Ascending aorta (tissue), 2 donors: ENCODE data around the gene CACNA2D3. TPM values are rescaled to one million over a fixed set of nuclear protein-coding genes. Genes with fewer than 3 reads are reported as not detected.

ENCODE experiments used
- DNase-seq, 2 donors: peaks; one replicate each; pipeline ENCODE4 v3.0.0-alpha.2; 2019; ENCODE audit warnings: low spot score in 2 of 2
- H3K27ac ChIP-seq, 2 donors: fragments of 200-600 bp; sonication (generic); one replicate each; pipeline ENCODE4 v1.5.1; 2016 to 2017; ENCODE audit warnings: mild to moderate bottlenecking in 1 of 2
- H3K27me3 ChIP-seq: fragments of 200-600 bp; sonication (generic); one replicate; pipeline ENCODE4 v1.5.1; 2017
- H3K36me3 ChIP-seq, 2 donors: fragments of 200-600 bp; sonication (generic); one replicate each; pipeline ENCODE4 v1.5.1; 2016
- H3K4me1 ChIP-seq, 2 donors: fragments of 200-600 bp; sonication (generic); one replicate each; pipeline ENCODE4 v1.5.1; 2016 to 2017; ENCODE audit warnings: mild to moderate bottlenecking in 1 of 2
- H3K4me3 ChIP-seq, 2 donors: fragments of 200-600 bp; sonication (generic); one replicate each; pipeline ENCODE4 v1.5.1; 2016 to 2017; ENCODE audit warnings: mild to moderate bottlenecking in 1 of 2
- H3K9me3 ChIP-seq, 2 donors: fragments of 200-600 bp; sonication (generic); one replicate each; pipeline ENCODE4 v1.5.1; 2016
- intact Hi-C: fragments of 100-400 bp; cut with DNase I; formaldehyde crosslinking; loops from one replicate; pipeline ENCODE4 v1.15.1; 2023
- total RNA-seq: library from RNA; depleted of rRNA; stranded (reverse); fragments of >200 nt; gene quantifications from one replicate; pipeline ENCODE4 v1.1.0, GENCODE V29; 2016
- TF ChIP-seq, protein P1 (sequence below), 3 experiments: fragments of 200-600 bp in 2 of 3; fragments of 450-650 bp in 1 of 3; sonication (generic) in 2 of 3; IDR thresholded peaks; one replicate each; pipeline ENCODE4 v1.5.1; 2016 to 2019; ENCODE audit warnings: antibody characterized with exemption in 3 of 3, mild to moderate bottlenecking in 1 of 3, moderate library complexity in 1 of 3

CACNA2D3 gene
- total RNA-seq, 1 donor from 2014 or later, result not detected

DNA sequence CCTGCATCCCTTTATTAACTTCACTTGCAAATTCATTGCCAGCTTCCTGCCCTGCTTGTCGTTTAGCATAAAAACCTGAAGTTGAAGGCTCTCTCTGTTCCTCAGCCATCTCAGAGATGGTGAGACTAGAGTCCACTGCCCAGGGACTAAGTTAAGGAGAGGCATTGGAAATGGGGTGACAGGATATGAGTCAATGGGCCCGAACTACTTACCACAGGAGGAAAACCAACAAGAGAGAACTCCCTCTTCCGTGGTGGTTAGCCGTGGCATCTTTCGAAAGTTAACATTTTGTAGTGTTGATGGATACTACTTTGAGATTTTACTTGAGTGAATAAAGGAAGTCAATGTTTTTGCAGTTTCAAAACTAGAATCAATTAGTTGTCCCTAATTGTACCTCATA lies 740.2 kb downstream of the CACNA2D3 start:
- Histone ChIP-seq H3K36me3 (no peaks in the 10 kb centered on the region), H3K4me1 (no peaks in the 10 kb centered on the region), H3K27me3 (no peaks in the 10 kb centered on the region), H3K4me3 (no peak overlapping the region), H3K9me3 (no peaks in the 10 kb centered on the region), H3K27ac (no peak overlapping the region)
- intact Hi-C loops, result no loop called here
- TF ChIP-seq, protein P1, sequence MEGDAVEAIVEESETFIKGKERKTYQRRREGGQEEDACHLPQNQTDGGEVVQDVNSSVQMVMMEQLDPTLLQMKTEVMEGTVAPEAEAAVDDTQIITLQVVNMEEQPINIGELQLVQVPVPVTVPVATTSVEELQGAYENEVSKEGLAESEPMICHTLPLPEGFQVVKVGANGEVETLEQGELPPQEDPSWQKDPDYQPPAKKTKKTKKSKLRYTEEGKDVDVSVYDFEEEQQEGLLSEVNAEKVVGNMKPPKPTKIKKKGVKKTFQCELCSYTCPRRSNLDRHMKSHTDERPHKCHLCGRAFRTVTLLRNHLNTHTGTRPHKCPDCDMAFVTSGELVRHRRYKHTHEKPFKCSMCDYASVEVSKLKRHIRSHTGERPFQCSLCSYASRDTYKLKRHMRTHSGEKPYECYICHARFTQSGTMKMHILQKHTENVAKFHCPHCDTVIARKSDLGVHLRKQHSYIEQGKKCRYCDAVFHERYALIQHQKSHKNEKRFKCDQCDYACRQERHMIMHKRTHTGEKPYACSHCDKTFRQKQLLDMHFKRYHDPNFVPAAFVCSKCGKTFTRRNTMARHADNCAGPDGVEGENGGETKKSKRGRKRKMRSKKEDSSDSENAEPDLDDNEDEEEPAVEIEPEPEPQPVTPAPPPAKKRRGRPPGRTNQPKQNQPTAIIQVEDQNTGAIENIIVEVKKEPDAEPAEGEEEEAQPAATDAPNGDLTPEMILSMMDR (IDR thresholded peaks at IDR 0.05), result no peak
- no peak for DNase-seq

DNA sequence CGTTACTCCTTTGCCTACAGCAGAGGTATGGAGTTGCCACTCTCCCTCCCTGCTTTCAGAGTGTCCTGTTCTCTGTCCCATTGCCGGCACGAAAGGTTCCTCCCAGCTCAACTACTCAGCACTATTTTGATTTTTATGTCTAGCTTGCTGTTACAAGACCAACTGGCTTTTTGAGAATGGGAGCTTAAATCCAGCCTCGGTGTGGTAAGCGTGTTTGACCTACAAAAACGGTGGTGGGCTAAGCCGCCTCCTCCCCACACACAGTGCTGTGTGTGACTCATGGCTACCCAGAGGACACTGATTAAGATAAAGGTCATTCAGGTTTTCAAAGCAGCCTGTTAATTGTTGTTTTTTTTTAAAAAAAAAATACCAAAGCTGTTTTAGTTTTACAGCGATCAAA lies 741.0 kb downstream of the CACNA2D3 start:
- no peaks in the 10 kb centered on the region for H3K36me3 ChIP-seq
- H3K9me3 ChIP-seq, result no peaks in the 10 kb centered on the region
- H3K27me3 ChIP-seq, result no peaks in the 10 kb centered on the region
- no peak overlapping the region for H3K27ac ChIP-seq
- DNase-seq, result no peak
- no peaks in the 10 kb centered on the region for H3K4me1 ChIP-seq
- H3K4me3 ChIP-seq, result no peak overlapping the region
- intact Hi-C loops, result no loop called here
- TF ChIP-seq, protein P1 (IDR thresholded peaks at IDR 0.05), result no peak

DNA sequence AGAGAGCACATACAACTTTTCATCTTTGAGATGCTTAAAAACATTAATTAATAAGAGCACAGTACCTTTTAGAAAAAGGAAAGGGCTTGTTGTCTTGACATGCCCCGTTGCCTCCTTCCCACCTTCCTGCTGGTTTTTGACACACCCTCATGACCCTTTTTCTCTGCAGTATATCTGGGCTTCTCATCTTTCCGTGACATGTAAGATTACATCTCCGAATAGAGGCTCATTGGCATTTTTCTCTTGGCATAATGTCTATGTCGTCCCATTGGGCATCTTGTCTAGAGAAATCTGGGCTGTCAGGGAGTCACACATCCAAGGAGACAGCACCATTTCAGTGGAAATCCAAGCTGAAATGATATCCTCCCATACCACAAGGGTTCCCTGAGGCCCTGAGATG lies 741.4 kb downstream of the CACNA2D3 start:
- Histone ChIP-seq H3K4me1 (no peaks in the 10 kb centered on the region), H3K36me3 (no peaks in the 10 kb centered on the region), H3K27me3 (no peaks in the 10 kb centered on the region), H3K4me3 (no peak overlapping the region), H3K27ac (no peak overlapping the region), H3K9me3 (no peaks in the 10 kb centered on the region)
- no peak for DNase-seq
- intact Hi-C loops, result no loop called here
- TF ChIP-seq, protein P1 (IDR thresholded peaks at IDR 0.05), result no peak

DNA sequence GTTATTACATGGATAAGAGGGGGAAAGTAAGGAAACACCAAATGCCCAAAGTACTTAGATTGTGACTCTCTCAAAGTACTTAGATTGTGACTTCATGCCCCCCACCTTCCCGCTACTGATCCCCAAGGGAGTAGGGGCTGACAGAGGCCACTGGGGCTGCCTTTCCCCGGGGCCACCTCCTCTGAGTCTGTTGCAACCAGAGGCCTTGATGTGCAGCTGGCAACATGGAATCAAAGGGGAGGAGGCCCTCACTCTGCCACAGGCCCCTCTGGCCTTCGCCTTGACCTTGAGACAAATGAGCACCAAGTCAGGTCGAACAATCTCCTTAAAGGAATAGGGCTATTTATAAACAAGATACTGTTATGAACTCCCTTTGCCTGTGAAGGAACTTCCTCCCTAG lies 743.0 kb downstream of the CACNA2D3 start:
- Histone ChIP-seq H3K36me3 (no peaks in the 10 kb centered on the region), H3K4me3 (no peak overlapping the region), H3K4me1 (no peaks in the 10 kb centered on the region), H3K9me3 (no peaks in the 10 kb centered on the region), H3K27ac (no peak overlapping the region), H3K27me3 (no peaks in the 10 kb centered on the region)
- intact Hi-C loops, result no loop called here
- DNase-seq, result no peak
- TF ChIP-seq, protein P1 (IDR thresholded peaks at IDR 0.05), result no peak

DNA sequence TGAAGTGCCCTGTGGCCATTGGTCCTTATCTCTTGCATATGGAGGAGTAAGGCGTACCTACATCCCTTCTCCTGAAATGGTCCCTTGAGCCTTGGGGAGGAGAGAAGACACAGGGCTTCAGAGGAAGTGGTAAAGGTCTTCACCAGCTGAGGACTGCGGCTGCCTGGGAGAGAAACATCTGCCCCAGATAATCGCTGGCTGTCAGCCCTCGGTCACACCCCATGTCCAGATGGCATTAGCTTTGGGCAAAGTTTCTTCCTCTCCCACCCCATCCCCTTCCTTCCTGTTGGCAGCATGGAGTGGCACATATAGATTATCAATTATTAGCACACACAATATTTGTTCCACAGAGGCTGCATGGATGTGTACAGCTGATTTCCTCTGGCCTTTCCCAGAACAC lies 743.9 kb downstream of the CACNA2D3 start:
- H3K27me3 ChIP-seq, result no peaks in the 10 kb centered on the region
- no peaks in the 10 kb centered on the region for H3K9me3 ChIP-seq
- H3K27ac ChIP-seq, result no peak overlapping the region
- DNase-seq, result no peak
- intact Hi-C loops, result no loop called here
- TF ChIP-seq, protein P1 (IDR thresholded peaks at IDR 0.05), result no peak
- no peak overlapping the region for H3K4me3 ChIP-seq
- no peaks in the 10 kb centered on the region for H3K4me1 ChIP-seq
- no peaks in the 10 kb centered on the region for H3K36me3 ChIP-seq

DNA sequence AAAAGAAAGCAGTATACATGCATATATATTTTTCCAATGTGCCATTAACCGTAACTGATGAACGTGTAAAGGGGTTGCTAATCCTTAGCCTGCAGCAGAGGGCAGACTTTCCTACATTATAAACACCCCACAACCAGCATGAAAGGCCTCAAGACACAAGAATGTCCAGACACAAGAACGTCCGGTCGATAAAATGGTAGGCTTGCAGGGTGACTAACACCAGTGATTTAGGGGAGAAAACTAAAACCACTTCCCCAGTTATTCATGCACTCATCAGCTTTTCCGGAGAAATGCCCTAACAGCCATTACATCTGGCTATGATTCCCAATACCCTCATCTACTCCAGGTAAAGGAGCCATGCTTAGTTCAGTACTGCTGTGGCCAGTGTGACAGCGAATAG lies 748.1 kb downstream of the CACNA2D3 start:
- Histone ChIP-seq H3K36me3 (no peaks in the 10 kb centered on the region), H3K9me3 (no peaks in the 10 kb centered on the region), H3K4me1 (no peaks in the 10 kb centered on the region), H3K27ac (no peak overlapping the region), H3K4me3 (no peak overlapping the region), H3K27me3 (no peaks in the 10 kb centered on the region)
- TF ChIP-seq, protein P1 (IDR thresholded peaks at IDR 0.05), result no peak
- intact Hi-C loops, result no loop called here
- DNase-seq, result no peak
